Loucy (cell line): Measurements from ENCODE around the gene KIRREL1.

Experiments used
- EZH2phosphoT487 ChIP-seq: fragments of 200-600 bp; IDR thresholded peaks from 2 replicates; pipeline ENCODE4 v1.6.1; 2018; ENCODE audit warnings: antibody characterized with exemption, mild to moderate bottlenecking, moderate library complexity, borderline replicate concordance
- TF ChIP-seq, protein P1 (sequence below): fragments of 200-600 bp; sonication (generic); conservative IDR thresholded peaks from 2 replicates; pipeline ENCODE4 v1.5.1; 2014; ENCODE audit warnings: mild to moderate bottlenecking, antibody characterized with exemption, low read length

- TF ChIP-seq, protein P1, sequence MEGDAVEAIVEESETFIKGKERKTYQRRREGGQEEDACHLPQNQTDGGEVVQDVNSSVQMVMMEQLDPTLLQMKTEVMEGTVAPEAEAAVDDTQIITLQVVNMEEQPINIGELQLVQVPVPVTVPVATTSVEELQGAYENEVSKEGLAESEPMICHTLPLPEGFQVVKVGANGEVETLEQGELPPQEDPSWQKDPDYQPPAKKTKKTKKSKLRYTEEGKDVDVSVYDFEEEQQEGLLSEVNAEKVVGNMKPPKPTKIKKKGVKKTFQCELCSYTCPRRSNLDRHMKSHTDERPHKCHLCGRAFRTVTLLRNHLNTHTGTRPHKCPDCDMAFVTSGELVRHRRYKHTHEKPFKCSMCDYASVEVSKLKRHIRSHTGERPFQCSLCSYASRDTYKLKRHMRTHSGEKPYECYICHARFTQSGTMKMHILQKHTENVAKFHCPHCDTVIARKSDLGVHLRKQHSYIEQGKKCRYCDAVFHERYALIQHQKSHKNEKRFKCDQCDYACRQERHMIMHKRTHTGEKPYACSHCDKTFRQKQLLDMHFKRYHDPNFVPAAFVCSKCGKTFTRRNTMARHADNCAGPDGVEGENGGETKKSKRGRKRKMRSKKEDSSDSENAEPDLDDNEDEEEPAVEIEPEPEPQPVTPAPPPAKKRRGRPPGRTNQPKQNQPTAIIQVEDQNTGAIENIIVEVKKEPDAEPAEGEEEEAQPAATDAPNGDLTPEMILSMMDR, result no peak
- no peak for TF ChIP-seq EZH2phosphoT487
These were observed 66.5 kb downstream of the KIRREL1 start for GRCh38 chr1:158059984-158060383.
